ENCODE results near the gene RNF7.

- no peak for TF ChIP-seq POLR2AphosphoS5 (IDR thresholded peaks at IDR 0.05; ENCODE audit: borderline replicate concordance, low read depth, low read length)
- no peak for TF ChIP-seq EZH2 (IDR thresholded peaks at IDR 0.05)
- no peak for TF ChIP-seq FOXP2 (optimal IDR thresholded peaks at IDR 0.05; ENCODE audit: control extremely low read depth, extremely low read length, insufficient read depth)
These were observed 28.9 kb upstream of the RNF7 start for GRCh38 chr3:141709126-141709770.

All from SK-N-MC (cell line).